K562 (cell line): ENCODE results near the gene RABGAP1. TPM values are rescaled to one million over a fixed set of nuclear protein-coding genes. Genes with fewer than 3 reads are reported as not detected.
A peak's percentile ranks its signal among the peaks of the same experiment; 100 is the strongest.

Experiments
- ATAC-seq: fragments of 200-7000 bp; cut with Tn5 transposase; 3 replicates; pipeline ENCODE4 v1.9.1; 2020; ENCODE audit warnings: moderate library complexity
- BruUV-seq: library from RNA; stranded (reverse); fragments of 400-500 nt; replicated peaks from 2 replicates; lab custom pipeline; 2021; lab: Mats Ljungman, UMichigan
- CTCF ChIA-PET: fragments of 300-600 bp; formaldehyde crosslinking; extraction: SDS; loops from one replicate; lab custom pipeline; 2021; ENCODE audit warnings: low intra/inter-chr PET ratio; lab: Yijun Ruan, JAX
- POLR2A ChIA-PET: fragments of 300-600, 350-650 bp; sonication (Branson Sonifier 250); formaldehyde crosslinking; extraction: SDS; loops from one replicate; lab custom pipeline; 2021; ENCODE audit warnings: antibody characterized with exemption, inconsistent platforms; lab: Yijun Ruan, JAX
- DNase-seq, 4 experiments: peaks; one replicate each; pipeline versions ENCODE4 v3.0.0 to v3.0.0-alpha.2; 2011 to 2018; ENCODE audit warnings: low spot score in 3 of 4, mixed read lengths in 3 of 4; ENCODE audit errors: extremely low read depth in 1 of 4
- FAIRE-seq: peaks from 2 replicates; lab custom pipeline; 2011; peaks lifted over from hg19 to GRCh38; lab: Jason Lieb, UNC
- H2AFZ ChIP-seq: 2 replicates; pipeline ENCODE4 v1.6.0; 2011; ENCODE audit warnings: low read depth, low read length, control low read depth, inconsistent platforms
- H3K27ac ChIP-seq: fragments of 200-600 bp; 3 replicates; pipeline ENCODE4 v1.8.0; 2011; ENCODE audit warnings: low read depth, mild to moderate bottlenecking, control low read depth, inconsistent platforms, low read length, moderate library complexity, mixed read lengths; ENCODE audit errors: extremely low read depth
- H3K27me3 ChIP-seq, 2 experiments: fragments of 300-600 bp in 1 of 2; 2 replicates in 1 of 2; 3 replicates in 1 of 2; pipeline versions ENCODE4 v1.6.0 to v1.8.0; 2011; ENCODE audit warnings: inconsistent platforms in 2 of 2, low read length in 2 of 2, mild to moderate bottlenecking in 1 of 2, mixed read lengths in 1 of 2, moderate library complexity in 1 of 2; ENCODE audit not compliant: control insufficient read depth in 2 of 2, insufficient read depth in 2 of 2
- H3K36me3 ChIP-seq: fragments of 300-600 bp; 3 replicates; pipeline ENCODE4 v1.8.0; 2011; ENCODE audit warnings: mild to moderate bottlenecking, low read length, inconsistent platforms; ENCODE audit not compliant: control insufficient read depth, insufficient read depth
- H3K4me1 ChIP-seq, 2 experiments: fragments of 200-600 bp in 1 of 2; replicated peaks in 1 of 2; 2 replicates in 1 of 2; 3 replicates in 1 of 2; pipeline versions ENCODE4 v1.5.1 to v1.8.0; 2011; ENCODE audit warnings: inconsistent platforms in 2 of 2, low read length in 2 of 2, mild to moderate bottlenecking in 1 of 2, mixed read lengths in 1 of 2, moderate library complexity in 1 of 2; ENCODE audit not compliant: control insufficient read depth in 2 of 2, insufficient read depth in 2 of 2
- H3K4me2 ChIP-seq: 2 replicates; pipeline ENCODE4 v1.6.1; 2011; ENCODE audit warnings: low read length, control low read depth, inconsistent platforms, mixed read lengths; ENCODE audit not compliant: insufficient read depth
- H3K4me3 ChIP-seq: fragments of 200-600 bp; sonication (generic), shearing (Covaris generic); 2 replicates; pipeline ENCODE4 v1.5.1; 2016; ENCODE audit warnings: control low read depth, inconsistent platforms
- H3K79me2 ChIP-seq: fragments of 200-600 bp; 3 replicates; pipeline ENCODE4 v1.8.0; 2011; ENCODE audit warnings: low read length, inconsistent platforms; ENCODE audit not compliant: control insufficient read depth, insufficient read depth
- H3K9ac ChIP-seq, 2 experiments: 2 replicates each; pipeline versions ENCODE4 v1.6.0 to v1.6.1; 2011; ENCODE audit warnings: low read depth in 2 of 2, low read length in 2 of 2, control low read depth in 1 of 2, inconsistent platforms in 1 of 2, mild to moderate bottlenecking in 1 of 2, mixed read lengths in 1 of 2; ENCODE audit not compliant: insufficient read depth in 1 of 2
- H3K9me1 ChIP-seq: one replicate; pipeline ENCODE4 v1.6.0; 2011; ENCODE audit warnings: inconsistent platforms, mild to moderate bottlenecking, low read length, moderate library complexity; ENCODE audit not compliant: control insufficient read depth, insufficient read depth
- H3K9me3 ChIP-seq: replicated peaks from 2 replicates; pipeline ENCODE4 v1.5.1; 2011; ENCODE audit warnings: low read depth, low read length, inconsistent platforms; ENCODE audit not compliant: control insufficient read depth, insufficient read depth
- H4K20me1 ChIP-seq: replicated peaks from 2 replicates; pipeline ENCODE4 v1.6.1; 2011; ENCODE audit warnings: low read length, inconsistent platforms, mixed read lengths; ENCODE audit not compliant: control insufficient read depth, insufficient read depth
- HNRNPK ChIP-seq: fragments of 200-400 bp; formaldehyde crosslinking; IDR thresholded peaks from one replicate; pipeline ENCODE4 v1.6.1; 2018; ENCODE audit warnings: mild to moderate bottlenecking, low read depth, low read length; ENCODE audit not compliant: poor library complexity, severe bottlenecking
- KDM5B ChIP-seq: fragments of 200-600 bp; sonication (generic); IDR thresholded peaks from 2 replicates; pipeline ENCODE4 v1.6.1; 2012; ENCODE audit warnings: low read depth, mild to moderate bottlenecking, moderate library complexity, low read length, control low read depth, inconsistent platforms; ENCODE audit not compliant: insufficient replicate concordance
- MEIS2 ChIP-seq: fragments of 450-650 bp; IDR thresholded peaks from 2 replicates; pipeline ENCODE4 v1.6.1; 2014; ENCODE audit warnings: mild to moderate bottlenecking; ENCODE audit not compliant: partially characterized antibody
- ZNF282 ChIP-seq: sonication (generic); formaldehyde crosslinking; IDR thresholded peaks from 2 replicates; pipeline ENCODE4 v1.8.1; 2023; ENCODE audit warnings: missing genetic modification reagents
- WGBS: fragments of 100-300 bp; shearing (Covaris generic); methylation state at CpG from one replicate; pipeline ENCODE4 v1.1.6; 2016; ENCODE audit warnings: low coverage, mixed read lengths; ENCODE audit not compliant: insufficient coverage; ENCODE audit errors: missing lambda C conversion rate; 5-methylcytosine and 5-hydroxymethylcytosine counted together
- in situ Hi-C: fragments of 300-500 bp; cut with MboI; formaldehyde crosslinking; loops from 4 replicates; pipeline ENCODE4 v1.15.0; 2018; ENCODE audit warnings: inconsistent platforms, mixed read lengths
- intact Hi-C: fragments of 100-400 bp; cut with micrococcal nuclease; formaldehyde crosslinking; loops from 2 replicates; pipeline ENCODE4 v1.14.2; 2022
- polyA plus RNA-seq, 8 experiments: library from polyadenylated mRNA; depleted of rRNA in 4 of 8; stranded (reverse) in 5 of 8; unstranded in 3 of 8; fragments of >200 nt; fragmentation: Nextera tagmentation in 2 of 8; fragmentation: Illumina TruSeq in 1 of 8; extraction: Ambion mirVana in 2 of 8; extraction: Trizol in 1 of 8; gene quantifications; 2 replicates each; pipeline versions ENCODE4 v1.2.1 to v1.2.3, GENCODE V29; 2011 to 2014; ENCODE audit warnings: inconsistent platforms in 1 of 8, missing spikeins in 1 of 8
- total RNA-seq, 7 experiments: library from RNA; depleted of rRNA in 6 of 7; stranded (reverse); fragments of >200 nt in 6 of 7; fragmentation: Illumina TruSeq in 2 of 7; extraction: Trizol in 2 of 7; gene quantifications; 2 replicates each; pipeline versions ENCODE4 v1.2.1 to v1.2.3, GENCODE V29; 2011 to 2021; ENCODE audit warnings: low replicate concordance in 1 of 7
- TF ChIP-seq, protein P1 (sequence below): fragments of 450-650 bp; formaldehyde crosslinking; IDR thresholded peaks from 2 replicates; pipeline ENCODE4 v1.4.0; 2020; ENCODE audit warnings: mild to moderate bottlenecking, moderate library complexity

RABGAP1 gene
- total and polyA plus RNA-seq, 9 of the 15 experiments (the other 6 are each of a cell fraction or from before 2014, with no cell fraction given): 1.5 to 22.7 (median 13.1) TPM

DNA sequence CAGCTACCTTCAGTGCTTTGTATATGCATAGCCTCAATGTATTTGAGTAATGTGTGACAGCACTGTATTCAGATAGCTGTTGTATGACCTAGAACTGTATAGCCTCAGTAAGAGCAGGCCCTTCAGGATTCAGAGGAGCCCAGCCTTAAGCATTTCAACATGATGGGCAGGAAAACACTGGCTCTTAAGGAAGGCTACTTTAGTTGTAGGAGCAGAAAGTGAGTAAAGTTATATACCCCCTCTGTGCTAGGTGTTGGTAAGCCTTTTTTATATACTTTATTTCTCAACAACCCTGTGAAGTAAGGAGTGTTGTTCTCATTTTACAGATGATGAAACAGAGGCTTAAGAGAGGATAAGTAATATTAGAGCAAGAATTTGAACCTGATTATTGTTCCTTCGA lies 91.1 kb downstream of the RABGAP1 start (continued):
- no peak for TF ChIP-seq ZNF282 (CRISPR knock-in tag)
- TF ChIP-seq KDM5B: no peak
- TF ChIP-seq, protein P1, sequence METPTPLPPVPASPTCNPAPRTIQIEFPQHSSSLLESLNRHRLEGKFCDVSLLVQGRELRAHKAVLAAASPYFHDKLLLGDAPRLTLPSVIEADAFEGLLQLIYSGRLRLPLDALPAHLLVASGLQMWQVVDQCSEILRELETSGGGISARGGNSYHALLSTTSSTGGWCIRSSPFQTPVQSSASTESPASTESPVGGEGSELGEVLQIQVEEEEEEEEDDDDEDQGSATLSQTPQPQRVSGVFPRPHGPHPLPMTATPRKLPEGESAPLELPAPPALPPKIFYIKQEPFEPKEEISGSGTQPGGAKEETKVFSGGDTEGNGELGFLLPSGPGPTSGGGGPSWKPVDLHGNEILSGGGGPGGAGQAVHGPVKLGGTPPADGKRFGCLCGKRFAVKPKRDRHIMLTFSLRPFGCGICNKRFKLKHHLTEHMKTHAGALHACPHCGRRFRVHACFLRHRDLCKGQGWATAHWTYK (CRISPR knock-in tag): no peak

DNA sequence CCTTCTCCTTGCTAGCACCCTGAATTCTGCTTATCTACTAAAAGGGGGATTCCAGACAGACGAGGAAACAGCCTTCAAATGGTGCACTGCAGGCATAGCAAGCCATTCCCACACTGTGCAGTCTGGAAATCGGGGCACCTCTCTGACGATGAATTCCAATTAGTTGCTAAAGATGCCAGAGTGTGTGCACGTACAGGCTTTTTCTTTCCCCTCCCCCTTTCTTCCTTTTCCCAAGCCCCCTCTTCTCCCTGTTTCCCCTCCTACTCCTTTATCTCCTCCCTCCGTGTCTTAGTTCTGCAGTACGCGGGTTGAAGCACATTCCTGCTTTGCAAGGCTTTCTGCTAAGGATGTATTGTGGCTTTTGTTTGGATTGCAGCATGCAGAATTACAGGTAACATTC lies 92.5 kb downstream of the RABGAP1 start, which contains the start of gene GPR21:
GPR21 (plus strand) TSS at position 316 of the 400 bp plus-strand sequence. CDS start 900 bp downstream, outside the sequence.
- ChIA-PET POLR2A (interaction anchor here (2.3 kb wide), 1 partner anchor 16 kb away, joined by 7 read pairs; no protein-coding TSS in a partner anchor), CTCF (no interaction called here)
- Histone ChIP-seq H3K4me3 (no peak within 1 kb of the TSS), H4K20me1 (no peaks in the 10 kb centered on the region), H3K4me1 (no peaks in the 10 kb centered on the region), H3K79me2 (no peaks in the 10 kb centered on the region), H3K27ac (no peak within 1 kb of the TSS), H3K9ac (no peak within 1 kb of the TSS), H3K9me3 (no peaks in the 10 kb centered on the region), H3K36me3 (no peaks in the 10 kb centered on the region; the same call in 2 of the 3 replicates), H3K4me2 (no peak within 1 kb of the TSS), H2AFZ (no peak within 1 kb of the TSS), H3K27me3 (no peaks in the 10 kb centered on the region), H3K9me1 (no peaks in the 10 kb centered on the region)
- ATAC-seq: no peak
- intact Hi-C loops: no loop called here
- in situ Hi-C loops: no loop called here
- no peak for DNase-seq
- no TSS peak for BruUV-seq
- FAIRE-seq: no peak
- WGBS: 47% methylated on average over 7 of the region's 7 CpGs
- peak; percentile 17 for TF ChIP-seq HNRNPK
- TF ChIP-seq MEIS2: no peak
